ENCODE data around the gene COG3.
A peak's percentile ranks its signal among the peaks of the same experiment; 100 is the strongest.
"Not testable (repeated sequence)": the region's sequence is repeated elsewhere in the genome, so short reads cannot be mapped to it uniquely, and the experiment has no call there.

The COG3 gene, protein sequence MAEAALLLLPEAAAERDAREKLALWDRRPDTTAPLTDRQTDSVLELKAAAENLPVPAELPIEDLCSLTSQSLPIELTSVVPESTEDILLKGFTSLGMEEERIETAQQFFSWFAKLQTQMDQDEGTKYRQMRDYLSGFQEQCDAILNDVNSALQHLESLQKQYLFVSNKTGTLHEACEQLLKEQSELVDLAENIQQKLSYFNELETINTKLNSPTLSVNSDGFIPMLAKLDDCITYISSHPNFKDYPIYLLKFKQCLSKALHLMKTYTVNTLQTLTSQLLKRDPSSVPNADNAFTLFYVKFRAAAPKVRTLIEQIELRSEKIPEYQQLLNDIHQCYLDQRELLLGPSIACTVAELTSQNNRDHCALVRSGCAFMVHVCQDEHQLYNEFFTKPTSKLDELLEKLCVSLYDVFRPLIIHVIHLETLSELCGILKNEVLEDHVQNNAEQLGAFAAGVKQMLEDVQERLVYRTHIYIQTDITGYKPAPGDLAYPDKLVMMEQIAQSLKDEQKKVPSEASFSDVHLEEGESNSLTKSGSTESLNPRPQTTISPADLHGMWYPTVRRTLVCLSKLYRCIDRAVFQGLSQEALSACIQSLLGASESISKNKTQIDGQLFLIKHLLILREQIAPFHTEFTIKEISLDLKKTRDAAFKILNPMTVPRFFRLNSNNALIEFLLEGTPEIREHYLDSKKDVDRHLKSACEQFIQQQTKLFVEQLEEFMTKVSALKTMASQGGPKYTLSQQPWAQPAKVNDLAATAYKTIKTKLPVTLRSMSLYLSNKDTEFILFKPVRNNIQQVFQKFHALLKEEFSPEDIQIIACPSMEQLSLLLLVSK

DNA sequence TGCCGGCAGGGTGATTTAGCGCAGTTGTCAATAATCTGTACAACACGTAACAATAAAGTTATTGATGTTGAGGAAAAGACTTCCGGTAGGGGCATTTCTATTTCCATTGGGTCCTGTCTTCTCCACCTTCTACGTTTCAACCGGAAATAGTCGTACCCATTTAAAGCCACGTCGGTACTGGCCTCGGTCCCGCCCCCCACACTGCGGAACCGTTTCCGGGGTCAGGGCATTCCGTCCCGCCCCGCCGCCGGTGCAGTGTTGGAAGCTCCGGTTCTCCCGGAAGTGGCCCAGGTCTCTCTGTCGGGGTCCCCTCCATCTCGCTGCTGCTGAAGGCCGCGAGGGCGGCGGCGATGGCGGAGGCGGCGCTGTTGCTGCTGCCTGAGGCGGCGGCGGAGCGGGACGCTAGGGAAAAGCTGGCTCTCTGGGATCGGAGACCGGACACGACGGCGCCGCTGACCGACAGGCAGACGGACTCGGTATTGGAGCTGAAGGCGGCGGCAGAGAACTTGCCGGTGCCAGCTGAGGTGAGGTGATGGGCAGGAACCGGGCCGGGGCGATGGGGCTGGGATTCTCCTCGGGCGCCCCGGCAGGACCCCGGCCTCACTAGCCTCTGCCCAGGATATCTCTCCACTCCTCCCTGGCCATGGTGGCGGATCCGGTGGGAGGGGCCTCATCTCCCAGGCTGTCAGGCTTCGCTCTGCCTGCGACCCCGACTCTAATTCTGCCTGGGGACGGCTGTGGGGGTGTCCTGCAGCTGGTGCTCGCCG is at the start of gene COG3:
Gene COG3 (plus strand): TSS at position 253 of the 767 bp plus-strand sequence. CDS start 98 bp downstream, at position 351.
- peak; percentile 86 to 88 for DNase-seq (ENCODE audit: low read depth in 2 of 2, low spot score in 1 of 2)

DNA sequence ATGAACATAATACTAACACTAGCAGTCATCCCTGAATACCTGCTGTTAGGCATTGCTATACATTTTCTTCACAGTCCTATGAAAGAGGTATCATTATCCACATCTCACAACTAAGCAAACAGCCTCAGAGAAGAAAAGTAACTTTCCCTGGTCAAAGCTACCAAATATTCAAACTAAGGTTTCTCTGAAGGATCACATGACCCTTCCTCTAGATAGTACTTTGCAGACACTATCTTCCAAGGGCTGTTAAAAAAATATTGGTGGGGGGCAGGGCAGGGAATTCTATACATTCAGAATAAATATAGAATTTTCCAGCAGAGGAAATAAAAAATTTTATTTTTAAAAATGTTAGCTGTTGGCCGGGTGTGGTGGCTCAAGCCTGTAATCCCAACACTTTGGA is 49.6 kb upstream of the COG3 start:
- no peak for DNase-seq (ENCODE audit: low read depth in 2 of 2, low spot score in 1 of 2)

DNA sequence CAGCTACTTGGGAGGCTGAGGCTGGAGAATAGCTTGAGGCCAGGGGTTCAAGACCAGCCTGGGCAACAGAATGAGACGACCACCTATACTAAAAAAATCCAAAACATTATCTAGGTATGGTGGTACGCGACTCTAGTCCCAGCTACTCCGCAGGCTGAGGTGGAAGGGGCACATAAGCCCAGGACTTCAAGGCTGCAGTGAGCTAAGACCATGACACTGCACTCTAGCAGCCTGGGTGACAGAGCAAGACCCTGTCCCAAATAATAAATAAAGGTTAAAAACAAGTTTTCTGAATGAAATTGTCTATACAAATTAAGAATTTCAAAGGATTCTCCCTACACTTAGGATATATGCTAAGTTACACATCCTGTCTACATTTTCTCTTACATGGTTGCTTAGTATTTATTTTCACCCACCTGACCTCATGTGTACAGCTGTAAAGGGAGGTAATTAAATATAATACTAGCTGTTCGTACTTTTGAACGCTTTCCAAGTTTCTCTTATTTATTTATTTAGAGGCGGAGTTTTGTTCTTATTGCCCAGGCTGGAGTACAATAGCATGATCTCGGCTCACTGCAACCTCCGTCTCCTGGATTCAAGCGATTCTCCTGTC is 48.1 kb upstream of the COG3 start:
- DNase-seq (ENCODE audit: low read depth in 2 of 2, low spot score in 1 of 2), result no peak

DNA sequence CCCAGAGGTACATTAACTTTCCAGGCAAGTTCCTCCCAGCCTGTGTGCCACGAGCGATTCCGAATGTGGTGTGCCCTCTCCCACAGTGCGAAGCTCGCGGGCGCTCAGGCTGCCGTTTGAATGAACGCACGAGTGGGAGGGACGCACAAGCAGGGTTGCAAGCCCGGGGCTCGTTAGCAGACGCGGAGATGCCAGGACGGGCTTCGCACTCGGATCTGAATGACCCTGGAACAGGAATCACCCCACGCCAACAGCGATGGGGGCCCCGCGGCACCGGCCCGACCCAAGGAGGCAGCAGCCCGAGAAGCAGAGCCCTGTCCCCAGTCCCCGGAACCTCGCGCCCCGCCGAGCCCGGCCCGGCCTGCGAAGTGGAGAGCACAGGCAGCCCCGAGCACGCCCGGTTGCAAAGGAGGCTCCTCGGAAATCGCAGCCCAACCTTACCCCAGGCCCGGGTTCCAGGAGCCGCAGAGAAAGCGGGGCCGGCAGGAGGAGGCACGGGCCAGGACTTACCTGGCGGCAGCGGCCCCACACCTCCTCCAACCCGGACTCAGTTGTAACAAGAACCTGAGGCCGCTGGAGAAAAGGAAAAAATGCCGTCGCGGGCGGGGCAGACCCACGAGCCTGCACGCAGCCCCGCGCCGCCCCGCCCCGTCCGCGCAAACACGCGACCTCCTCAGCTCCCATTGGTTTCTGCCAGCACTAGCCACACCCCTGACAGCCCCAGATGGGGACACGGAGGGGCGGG is 46.8 kb upstream of the COG3 start, which contains the start of gene SLC25A30:
Gene SLC25A30 (minus strand): TSS at position 584 of the 745 bp plus-strand sequence. CDS start 6,948 bp downstream, outside the sequence.
- peak; percentile 74 to 85 for DNase-seq (ENCODE audit: low read depth in 2 of 2, low spot score in 1 of 2)

DNA sequence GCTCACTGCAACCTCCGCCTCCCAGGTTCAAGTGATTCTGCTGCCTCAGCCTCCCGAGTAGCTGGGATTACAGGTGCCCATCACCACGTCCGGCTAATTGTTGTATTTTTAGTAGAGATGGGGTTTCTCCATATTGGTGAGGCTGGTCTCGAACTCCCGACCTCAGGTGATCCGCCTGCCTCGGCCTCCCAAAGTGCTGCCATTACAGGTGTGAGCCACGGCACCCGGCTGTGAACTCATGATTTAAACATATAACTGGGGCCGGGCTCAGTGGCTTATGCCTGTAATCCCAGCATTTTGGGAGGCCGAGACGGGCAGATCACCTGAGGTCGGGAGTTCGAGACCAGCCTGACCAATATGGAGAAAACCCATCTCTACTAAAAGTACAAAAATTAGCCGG is 45.4 kb upstream of the COG3 start:
- DNase-seq (ENCODE audit: low read depth in 2 of 2, low spot score in 1 of 2), result not testable (repeated sequence)

GRCh38 chr13:45419945-45420344 is 44.8 kb upstream of the COG3 start:
- no peak for DNase-seq (ENCODE audit: low read depth in 2 of 2, low spot score in 1 of 2)

DNA sequence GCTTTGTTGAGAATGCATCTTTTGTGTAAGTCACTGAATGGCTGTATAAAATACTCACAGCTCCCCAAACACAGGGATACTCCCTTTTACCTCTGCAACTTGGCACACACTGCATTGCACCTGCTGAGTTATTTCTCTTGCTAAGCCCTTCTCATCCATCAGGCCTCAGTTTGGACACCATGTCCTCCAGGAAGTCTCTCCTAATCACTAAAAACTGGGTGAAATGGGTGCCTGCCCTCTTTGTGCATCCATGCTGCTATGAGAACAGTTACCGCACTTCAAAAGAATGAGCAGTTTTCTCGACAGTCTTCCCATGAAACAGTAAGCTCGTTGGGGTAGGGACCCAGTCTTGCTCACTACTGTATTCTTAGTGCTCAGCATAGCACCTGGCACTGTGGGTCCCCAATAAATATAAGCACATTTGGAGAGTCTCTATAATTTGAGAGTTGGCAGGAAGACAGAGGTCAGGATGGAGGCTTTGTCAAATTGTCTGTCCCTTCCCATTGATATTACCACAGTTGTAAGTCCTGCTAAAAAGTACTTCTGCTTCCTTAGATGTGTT is 41.9 kb upstream of the COG3 start:
- DNase-seq (ENCODE audit: low read depth in 2 of 2, low spot score in 1 of 2), result no peak

DNA sequence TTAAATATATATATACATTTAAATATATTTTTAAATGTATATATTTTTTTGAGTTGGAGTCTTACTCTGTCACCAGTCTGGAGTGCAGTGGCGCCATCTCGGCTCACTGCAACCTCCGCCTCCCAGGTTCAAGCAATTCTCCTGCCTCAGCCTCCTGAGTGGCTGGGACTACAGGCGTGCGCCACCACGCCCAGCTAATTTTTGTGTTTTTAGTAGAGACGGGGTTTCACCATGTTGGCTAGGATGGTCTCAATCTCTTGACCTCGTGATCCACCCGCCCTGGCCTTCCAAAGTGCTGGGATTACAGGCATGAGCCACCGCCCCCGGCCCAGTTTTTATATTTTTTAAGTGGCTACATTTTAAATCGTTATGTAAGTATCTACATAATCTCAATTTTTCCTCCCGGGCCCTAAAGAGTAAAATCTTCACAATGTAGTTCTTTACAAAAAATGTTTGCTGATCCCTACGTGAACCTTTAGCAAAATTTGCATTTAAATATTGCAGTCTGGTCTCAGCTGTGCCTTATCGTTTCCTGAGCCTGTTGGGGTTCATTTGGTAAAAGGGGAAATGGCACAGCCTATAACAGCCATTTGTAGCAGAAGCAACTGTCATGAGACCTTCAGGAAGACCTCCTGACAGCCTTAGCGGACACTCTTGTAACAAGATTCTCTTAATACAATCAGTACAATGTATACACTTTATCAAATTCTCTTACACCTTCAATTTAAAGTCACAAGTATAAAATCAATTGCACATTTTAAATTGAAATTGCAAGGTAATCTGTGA is 38.5 kb upstream of the COG3 start:
- DNase-seq (ENCODE audit: low read depth in 2 of 2, low spot score in 1 of 2), result not testable (repeated sequence)

DNA sequence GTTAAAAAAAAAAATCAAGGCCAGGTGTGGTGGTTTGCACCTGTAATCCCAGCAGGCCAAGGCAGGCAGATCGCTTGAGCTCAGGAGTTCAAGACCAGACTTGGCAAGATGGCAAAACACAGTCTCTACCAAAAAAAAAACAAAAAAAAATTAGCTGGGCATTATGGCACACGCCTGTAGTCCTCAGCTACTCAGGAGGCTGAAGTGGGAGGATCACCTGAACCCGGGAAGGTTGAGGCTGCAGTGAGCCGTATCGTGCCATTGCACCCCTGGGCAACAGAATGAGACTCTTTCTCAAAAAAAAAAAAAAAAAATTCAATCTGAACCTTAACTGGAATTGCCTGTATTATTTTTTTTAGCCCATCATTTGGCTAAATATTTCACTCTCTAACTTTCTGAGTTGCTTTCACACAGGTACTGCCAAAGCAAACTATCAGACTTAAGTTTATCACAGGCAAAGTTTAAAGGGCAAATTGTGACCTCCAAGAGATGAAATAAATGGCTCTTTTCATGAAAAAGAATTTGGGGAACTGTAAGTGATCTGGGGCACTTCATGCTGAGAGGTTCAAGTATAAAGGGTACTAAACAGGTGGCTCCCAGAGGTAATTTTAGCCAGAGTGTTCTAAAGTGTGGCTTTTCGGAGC is 31.9 kb upstream of the COG3 start:
- DNase-seq (ENCODE audit: low read depth in 2 of 2, low spot score in 1 of 2), result no peak

DNA sequence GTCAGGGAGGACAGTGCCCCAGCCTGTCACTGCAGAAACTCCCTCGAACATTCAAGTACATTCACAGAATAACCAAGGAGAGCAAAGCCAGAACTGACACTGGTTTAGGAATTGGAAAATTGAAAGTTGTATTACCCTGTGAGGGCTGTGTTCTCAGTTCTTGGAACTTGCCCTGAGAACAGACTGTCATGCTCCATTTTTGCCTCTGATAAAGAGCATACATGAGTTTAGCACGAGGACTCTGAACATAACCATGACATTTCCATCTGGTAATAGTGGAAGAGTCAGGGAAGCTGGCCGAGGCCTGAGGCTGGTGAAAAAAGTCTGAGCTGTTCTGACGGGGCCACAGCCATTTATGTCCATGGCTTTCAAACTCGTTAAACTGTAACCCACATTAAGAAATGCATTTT is 31.4 kb upstream of the COG3 start:
- DNase-seq (ENCODE audit: low read depth in 2 of 2, low spot score in 1 of 2), result no peak

DNA sequence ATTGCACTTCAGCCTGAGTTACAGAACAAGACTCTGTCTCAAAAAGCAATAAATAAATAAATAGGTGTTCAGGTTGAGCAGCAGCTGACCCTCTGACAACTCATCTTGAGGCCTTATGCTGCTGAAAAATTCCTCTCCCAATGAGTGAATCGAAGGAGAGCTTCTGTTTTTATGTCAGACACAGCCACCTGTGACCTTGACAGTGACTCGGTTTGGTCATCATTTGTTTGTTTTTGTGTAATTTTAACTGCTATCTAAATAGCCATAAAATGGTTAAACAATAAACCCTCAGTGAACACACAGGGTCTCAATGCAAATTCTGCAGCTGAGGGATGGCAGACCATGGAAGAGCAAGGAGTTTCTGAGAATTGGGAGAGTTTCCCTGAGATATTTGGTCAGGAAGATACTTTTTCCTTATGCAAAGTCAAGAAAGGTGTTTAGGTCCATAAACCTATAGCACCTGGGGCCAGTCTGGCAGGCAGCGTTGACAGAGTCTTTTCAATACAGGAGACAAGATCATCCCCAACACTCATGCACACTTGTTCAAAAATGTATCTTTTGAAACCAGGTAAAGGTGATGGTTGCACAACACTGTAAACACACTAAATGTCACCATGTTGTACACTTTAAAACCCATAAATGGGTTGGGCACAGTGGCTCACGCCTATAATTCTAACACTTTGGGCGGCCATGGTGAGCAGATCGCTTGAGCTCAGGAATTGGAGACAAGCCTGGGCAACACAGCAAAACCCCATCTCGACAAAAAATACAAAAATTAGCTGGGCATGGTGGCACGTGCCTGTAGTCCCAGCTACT is 30.0 kb upstream of the COG3 start:
- DNase-seq (ENCODE audit: low read depth in 2 of 2, low spot score in 1 of 2), result no peak

- DNase-seq (ENCODE audit: low read depth in 2 of 2, low spot score in 1 of 2), result no peak
Observed at GRCh38 chr13:45436332-45436731, 28.4 kb upstream of the COG3 start.

- DNase-seq (ENCODE audit: low read depth in 2 of 2, low spot score in 1 of 2), result no peak
Observed at GRCh38 chr13:45436953-45437352, 27.8 kb upstream of the COG3 start.

GRCh38 chr13:45437947-45438346 is 26.8 kb upstream of the COG3 start:
- DNase-seq (ENCODE audit: low read depth in 2 of 2, low spot score in 1 of 2), result no peak

DNA sequence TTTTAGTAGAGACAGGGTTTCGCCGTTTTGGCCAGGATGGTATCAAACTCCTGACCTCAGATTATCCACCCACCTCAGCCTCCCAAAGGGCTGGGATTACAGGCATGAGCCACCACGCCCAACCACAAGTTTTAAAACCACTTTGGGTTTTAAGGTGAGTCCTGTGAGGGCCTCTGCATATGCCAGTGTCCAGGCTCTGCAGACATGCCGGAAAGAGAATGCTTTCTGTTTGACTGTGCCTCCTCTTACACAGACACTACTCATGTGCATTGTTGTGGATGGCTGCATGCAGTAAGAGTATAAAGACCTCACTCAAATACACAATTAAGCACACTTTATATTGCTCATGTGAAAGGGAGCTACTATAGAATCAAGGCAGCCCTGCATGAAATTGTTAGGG is 25.7 kb upstream of the COG3 start:
- no peak for DNase-seq (ENCODE audit: low read depth in 2 of 2, low spot score in 1 of 2)

- no peak for DNase-seq (ENCODE audit: low read depth in 2 of 2, low spot score in 1 of 2)
Observed at GRCh38 chr13:45439781-45440462, 24.8 kb upstream of the COG3 start.

DNA sequence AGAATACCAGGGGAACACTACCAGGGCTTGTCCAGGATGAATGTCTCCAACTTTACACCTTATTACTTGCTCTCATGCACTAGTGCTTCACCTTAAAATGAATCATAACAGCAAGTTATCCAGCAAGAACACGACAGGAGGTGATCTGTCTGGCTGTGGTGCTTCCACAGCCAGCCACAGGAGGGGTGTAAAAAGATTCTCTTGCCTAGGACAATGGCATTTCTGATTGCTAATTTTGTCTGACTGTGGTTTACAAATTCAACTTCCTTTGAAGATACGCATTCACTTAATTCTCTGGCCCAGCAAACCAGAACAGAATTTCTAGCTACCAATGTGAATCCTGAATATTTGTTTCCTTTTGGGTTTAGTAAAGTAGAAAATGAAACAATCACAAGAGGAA is 23.1 kb upstream of the COG3 start:
- DNase-seq (ENCODE audit: low read depth in 2 of 2, low spot score in 1 of 2), result no peak
